K562 (cell line): ENCODE results near the gene CORT. TPM values are rescaled to one million over a fixed set of nuclear protein-coding genes. Genes with fewer than 3 reads are reported as not detected.

Experiments used
- DACH1 ChIP-seq: fragments of 450-650 bp; IDR thresholded peaks from 2 replicates; pipeline ENCODE4 v1.6.1; 2018; ENCODE audit not compliant: partially characterized antibody
- KAT7 ChIP-seq: sonication (generic); formaldehyde crosslinking; IDR thresholded peaks from 2 replicates; pipeline ENCODE4 v1.8.0; 2022; ENCODE audit warnings: missing genetic modification reagents, mild to moderate bottlenecking, borderline replicate concordance
- LCOR ChIP-seq: sonication (generic); formaldehyde crosslinking; IDR thresholded peaks from 2 replicates; pipeline ENCODE4 v1.8.0; 2022; ENCODE audit warnings: mild to moderate bottlenecking, missing genetic modification reagents
- THRAP3 ChIP-seq: fragments of 450-650 bp; IDR thresholded peaks from 2 replicates; pipeline ENCODE4 v1.6.1; 2016; ENCODE audit warnings: mild to moderate bottlenecking, inconsistent platforms, borderline replicate concordance
- ZNF644 ChIP-seq: fragments of 200-800 bp; sonication (Bioruptor generic); IDR thresholded peaks from 2 replicates; pipeline ENCODE4 v1.6.1; 2016; ENCODE audit warnings: low read depth, missing genetic modification characterization, missing compliant biosample characterization
- polyA plus RNA-seq, 8 experiments: library from polyadenylated mRNA; depleted of rRNA in 4 of 8; stranded (reverse) in 5 of 8; unstranded in 3 of 8; fragments of >200 nt; fragmentation: Nextera tagmentation in 2 of 8; fragmentation: Illumina TruSeq in 1 of 8; extraction: Ambion mirVana in 2 of 8; extraction: Trizol in 1 of 8; gene quantifications; 2 replicates each; pipeline versions ENCODE4 v1.2.1 to v1.2.3, GENCODE V29; 2011 to 2014; ENCODE audit warnings: inconsistent platforms in 1 of 8, missing spikeins in 1 of 8
- total RNA-seq, 7 experiments: library from RNA; depleted of rRNA in 6 of 7; stranded (reverse); fragments of >200 nt in 6 of 7; fragmentation: Illumina TruSeq in 2 of 7; extraction: Trizol in 2 of 7; gene quantifications; 2 replicates each; pipeline versions ENCODE4 v1.2.1 to v1.2.3, GENCODE V29; 2011 to 2021; ENCODE audit warnings: low replicate concordance in 1 of 7
- TF ChIP-seq, protein P1 (sequence below): fragments of 450-650 bp; IDR thresholded peaks from 2 replicates; pipeline ENCODE4 v1.6.1; 2016; ENCODE audit warnings: low read depth
- TF ChIP-seq, protein P2 (sequence below): fragments of 250-450 bp; sonication (Bioruptor Pico); IDR thresholded peaks from 2 replicates; pipeline ENCODE4 v1.9.0; 2021; ENCODE audit warnings: mild to moderate bottlenecking
- TF ChIP-seq, protein P3 (sequence below), 2 experiments: fragments of 450-650 bp in 1 of 2; sonication (generic) in 1 of 2; formaldehyde crosslinking in 1 of 2; IDR thresholded peaks; 2 replicates each; pipeline versions ENCODE4 v1.7.1 to v1.9.0; 2016 to 2022; ENCODE audit warnings: inconsistent platforms in 1 of 2, mild to moderate bottlenecking in 1 of 2, missing genetic modification reagents in 1 of 2

The CORT gene
- total and polyA plus RNA-seq, 9 of the 15 experiments (the other 6 are each of a cell fraction or from before 2014, with no cell fraction given), result 0.08 to 0.54 (median 0.13) TPM; not detected in 5

DNA sequence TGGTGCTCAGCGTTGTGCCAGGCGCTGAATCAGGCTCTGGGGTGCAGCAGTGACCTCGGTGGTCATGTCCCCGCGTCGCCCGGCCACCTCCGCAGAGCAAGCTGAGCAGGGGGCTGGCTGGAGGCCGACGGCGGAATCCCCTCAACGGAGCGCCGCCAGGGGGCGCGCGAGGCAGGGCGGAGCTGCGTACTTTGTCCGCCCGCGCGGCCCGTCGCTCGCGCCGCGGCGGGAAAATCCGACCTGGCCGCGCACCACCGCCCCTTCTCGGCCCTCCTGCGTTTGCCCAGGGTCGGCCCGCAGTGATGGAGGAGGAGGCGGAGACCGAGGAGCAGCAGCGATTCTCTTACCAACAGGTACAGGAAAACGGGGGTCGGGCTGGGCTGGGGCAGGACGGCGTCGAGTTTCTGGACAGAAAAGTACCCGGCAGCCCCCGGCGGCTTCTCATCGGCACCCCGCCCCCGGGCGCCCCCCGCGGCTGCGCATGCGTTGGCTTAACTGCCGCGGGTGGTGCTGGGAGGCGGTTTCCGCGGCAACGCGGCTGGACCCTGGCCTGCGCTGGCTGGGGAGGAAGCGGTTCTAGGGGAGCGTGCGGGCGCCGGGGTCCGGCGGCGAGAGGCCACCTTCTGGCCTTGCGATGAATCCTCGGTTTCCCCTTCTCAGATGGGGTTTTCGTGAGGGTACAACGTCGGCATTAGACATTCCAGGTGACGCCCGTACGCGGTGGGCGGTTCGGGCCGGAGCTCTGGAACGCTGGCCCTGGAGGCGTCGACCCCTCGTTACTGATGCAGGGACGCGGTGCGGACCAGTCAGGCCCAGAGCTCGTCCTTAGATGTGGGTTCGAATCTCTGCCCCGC, 19.4 kb upstream of the CORT start, which contains the start of gene CENPS (continued):
- TF ChIP-seq DACH1 (no peak), THRAP3 (no peak), KAT7 (CRISPR knock-in tag) (peak; percentile 69; the same call in 1 of the 2 replicates), ZNF644 (no peak), LCOR (peak; percentile 88)
- TF ChIP-seq, protein P1, sequence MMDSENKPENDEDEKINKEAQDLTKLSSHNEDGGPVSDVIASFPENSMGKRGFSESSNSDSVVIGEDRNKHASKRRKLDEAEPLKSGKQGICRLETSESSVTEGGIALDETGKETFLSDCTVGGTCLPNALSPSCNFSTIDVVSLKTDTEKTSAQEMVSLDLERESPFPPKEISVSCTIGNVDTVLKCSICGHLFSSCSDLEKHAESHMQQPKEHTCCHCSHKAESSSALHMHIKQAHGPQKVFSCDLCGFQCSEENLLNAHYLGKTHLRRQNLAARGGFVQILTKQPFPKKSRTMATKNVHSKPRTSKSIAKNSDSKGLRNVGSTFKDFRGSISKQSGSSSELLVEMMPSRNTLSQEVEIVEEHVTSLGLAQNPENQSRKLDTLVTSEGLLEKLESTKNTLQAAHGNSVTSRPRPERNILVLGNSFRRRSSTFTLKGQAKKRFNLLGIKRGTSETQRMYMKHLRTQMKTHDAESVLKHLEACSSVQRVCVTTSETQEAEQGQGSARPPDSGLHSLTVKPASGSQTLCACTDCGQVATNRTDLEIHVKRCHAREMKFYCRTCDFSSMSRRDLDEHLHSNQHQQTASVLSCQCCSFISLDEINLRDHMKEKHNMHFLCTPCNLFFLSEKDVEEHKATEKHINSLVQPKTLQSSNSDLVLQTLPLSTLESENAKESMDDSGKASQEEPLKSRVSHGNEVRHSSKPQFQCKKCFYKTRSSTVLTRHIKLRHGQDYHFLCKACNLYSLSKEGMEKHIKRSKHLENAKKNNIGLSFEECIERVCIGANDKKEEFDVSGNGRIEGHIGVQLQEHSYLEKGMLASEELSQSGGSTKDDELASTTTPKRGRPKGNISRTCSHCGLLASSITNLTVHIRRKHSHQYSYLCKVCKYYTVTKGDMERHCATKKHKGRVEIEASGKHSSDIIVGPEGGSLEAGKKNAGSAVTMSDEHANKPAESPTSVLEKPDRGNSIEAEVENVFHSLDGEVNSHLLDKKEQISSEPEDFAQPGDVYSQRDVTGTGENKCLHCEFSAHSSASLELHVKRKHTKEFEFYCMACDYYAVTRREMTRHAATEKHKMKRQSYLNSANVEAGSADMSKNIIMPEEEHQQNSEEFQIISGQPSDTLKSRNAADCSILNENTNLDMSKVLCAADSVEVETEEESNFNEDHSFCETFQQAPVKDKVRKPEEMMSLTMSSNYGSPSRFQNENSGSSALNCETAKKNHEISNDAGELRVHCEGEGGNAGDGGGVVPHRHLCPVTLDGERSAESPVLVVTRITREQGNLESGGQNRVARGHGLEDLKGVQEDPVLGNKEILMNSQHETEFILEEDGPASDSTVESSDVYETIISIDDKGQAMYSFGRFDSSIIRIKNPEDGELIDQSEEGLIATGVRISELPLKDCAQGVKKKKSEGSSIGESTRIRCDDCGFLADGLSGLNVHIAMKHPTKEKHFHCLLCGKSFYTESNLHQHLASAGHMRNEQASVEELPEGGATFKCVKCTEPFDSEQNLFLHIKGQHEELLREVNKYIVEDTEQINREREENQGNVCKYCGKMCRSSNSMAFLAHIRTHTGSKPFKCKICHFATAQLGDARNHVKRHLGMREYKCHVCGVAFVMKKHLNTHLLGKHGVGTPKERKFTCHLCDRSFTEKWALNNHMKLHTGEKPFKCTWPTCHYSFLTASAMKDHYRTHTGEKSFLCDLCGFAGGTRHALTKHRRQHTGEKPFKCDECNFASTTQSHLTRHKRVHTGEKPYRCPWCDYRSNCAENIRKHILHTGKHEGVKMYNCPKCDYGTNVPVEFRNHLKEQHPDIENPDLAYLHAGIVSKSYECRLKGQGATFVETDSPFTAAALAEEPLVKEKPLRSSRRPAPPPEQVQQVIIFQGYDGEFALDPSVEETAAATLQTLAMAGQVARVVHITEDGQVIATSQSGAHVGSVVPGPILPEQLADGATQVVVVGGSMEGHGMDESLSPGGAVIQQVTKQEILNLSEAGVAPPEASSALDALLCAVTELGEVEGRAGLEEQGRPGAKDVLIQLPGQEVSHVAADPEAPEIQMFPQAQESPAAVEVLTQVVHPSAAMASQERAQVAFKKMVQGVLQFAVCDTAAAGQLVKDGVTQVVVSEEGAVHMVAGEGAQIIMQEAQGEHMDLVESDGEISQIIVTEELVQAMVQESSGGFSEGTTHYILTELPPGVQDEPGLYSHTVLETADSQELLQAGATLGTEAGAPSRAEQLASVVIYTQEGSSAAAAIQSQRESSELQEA, result peak; percentile 97
- TF ChIP-seq, protein P2, sequence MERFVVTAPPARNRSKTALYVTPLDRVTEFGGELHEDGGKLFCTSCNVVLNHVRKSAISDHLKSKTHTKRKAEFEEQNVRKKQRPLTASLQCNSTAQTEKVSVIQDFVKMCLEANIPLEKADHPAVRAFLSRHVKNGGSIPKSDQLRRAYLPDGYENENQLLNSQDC (CRISPR knock-in tag), result 0 out of 2 replicates have a peak, but pooled peaks have one; percentile 34
- TF ChIP-seq, protein P3, sequence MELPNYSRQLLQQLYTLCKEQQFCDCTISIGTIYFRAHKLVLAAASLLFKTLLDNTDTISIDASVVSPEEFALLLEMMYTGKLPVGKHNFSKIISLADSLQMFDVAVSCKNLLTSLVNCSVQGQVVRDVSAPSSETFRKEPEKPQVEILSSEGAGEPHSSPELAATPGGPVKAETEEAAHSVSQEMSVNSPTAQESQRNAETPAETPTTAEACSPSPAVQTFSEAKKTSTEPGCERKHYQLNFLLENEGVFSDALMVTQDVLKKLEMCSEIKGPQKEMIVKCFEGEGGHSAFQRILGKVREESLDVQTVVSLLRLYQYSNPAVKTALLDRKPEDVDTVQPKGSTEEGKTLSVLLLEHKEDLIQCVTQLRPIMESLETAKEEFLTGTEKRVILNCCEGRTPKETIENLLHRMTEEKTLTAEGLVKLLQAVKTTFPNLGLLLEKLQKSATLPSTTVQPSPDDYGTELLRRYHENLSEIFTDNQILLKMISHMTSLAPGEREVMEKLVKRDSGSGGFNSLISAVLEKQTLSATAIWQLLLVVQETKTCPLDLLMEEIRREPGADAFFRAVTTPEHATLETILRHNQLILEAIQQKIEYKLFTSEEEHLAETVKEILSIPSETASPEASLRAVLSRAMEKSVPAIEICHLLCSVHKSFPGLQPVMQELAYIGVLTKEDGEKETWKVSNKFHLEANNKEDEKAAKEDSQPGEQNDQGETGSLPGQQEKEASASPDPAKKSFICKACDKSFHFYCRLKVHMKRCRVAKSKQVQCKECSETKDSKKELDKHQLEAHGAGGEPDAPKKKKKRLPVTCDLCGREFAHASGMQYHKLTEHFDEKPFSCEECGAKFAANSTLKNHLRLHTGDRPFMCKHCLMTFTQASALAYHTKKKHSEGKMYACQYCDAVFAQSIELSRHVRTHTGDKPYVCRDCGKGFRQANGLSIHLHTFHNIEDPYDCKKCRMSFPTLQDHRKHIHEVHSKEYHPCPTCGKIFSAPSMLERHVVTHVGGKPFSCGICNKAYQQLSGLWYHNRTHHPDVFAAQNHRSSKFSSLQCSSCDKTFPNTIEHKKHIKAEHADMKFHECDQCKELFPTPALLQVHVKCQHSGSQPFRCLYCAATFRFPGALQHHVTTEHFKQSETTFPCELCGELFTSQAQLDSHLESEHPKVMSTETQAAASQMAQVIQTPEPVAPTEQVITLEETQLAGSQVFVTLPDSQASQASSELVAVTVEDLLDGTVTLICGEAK (IDR thresholded peaks at IDR 0.05), result no peak
- TF ChIP-seq, protein P3 (CRISPR knock-in tag; IDR thresholded peaks at IDR 0.05), result no peak
